Neural cell (in vitro differentiated cells): Measurements from ENCODE around the gene HERC3. TPM values are rescaled to one million over a fixed set of nuclear protein-coding genes. Genes with fewer than 3 reads are reported as not detected.

Source experiments
- H2AFZ ChIP-seq: fragments of 200-600, 300-800 bp; sonication (generic), shearing (Covaris generic); 2 replicates; pipeline ENCODE4 v1.6.0; 2014; ENCODE audit warnings: low read depth, mild to moderate bottlenecking, antibody characterized with exemption, low read length, moderate library complexity
- H3F3A ChIP-seq: fragments of 200-600 bp; shearing (Covaris generic); 2 replicates; pipeline ENCODE4 v1.6.1; 2016; ENCODE audit warnings: mild to moderate bottlenecking, moderate library complexity, mixed read lengths, antibody characterized with exemption, low read length; ENCODE audit not compliant: insufficient read depth, poor library complexity, severe bottlenecking
- H3K27ac ChIP-seq: fragments of 200-600, 300-800 bp; sonication (generic), shearing (Covaris generic); 2 replicates; pipeline ENCODE4 v1.5.1; 2014; ENCODE audit warnings: mild to moderate bottlenecking, low read length, moderate library complexity
- H3K27me3 ChIP-seq: fragments of 300-800, 200-600 bp; sonication (generic), shearing (Covaris generic); 2 replicates; pipeline ENCODE4 v1.6.0; 2014; ENCODE audit warnings: mild to moderate bottlenecking, low read depth, low read length, moderate library complexity; ENCODE audit not compliant: insufficient read depth
- H3K36me3 ChIP-seq: fragments of 300-800, 200-600 bp; sonication (generic), shearing (Covaris generic); 2 replicates; pipeline ENCODE4 v1.5.1; 2014; ENCODE audit warnings: mild to moderate bottlenecking, antibody characterized with exemption, low read length, moderate library complexity; ENCODE audit not compliant: insufficient read depth
- H3K4me2 ChIP-seq: fragments of 300-800, 200-600 bp; sonication (generic), shearing (Covaris generic); 2 replicates; pipeline ENCODE4 v1.6.0; 2014; ENCODE audit warnings: mild to moderate bottlenecking, low read length
- H3K4me3 ChIP-seq: fragments of 300-800, 200-600 bp; sonication (generic), shearing (Covaris generic); 2 replicates; pipeline ENCODE4 v1.5.1; 2014; ENCODE audit warnings: mild to moderate bottlenecking, low read length, moderate library complexity
- H3K79me2 ChIP-seq: fragments of 200-600 bp; shearing (Covaris generic); replicated peaks from 2 replicates; pipeline ENCODE4 v1.6.0; 2014; ENCODE audit warnings: mild to moderate bottlenecking, low read length, moderate library complexity; ENCODE audit not compliant: insufficient read depth
- H3K9ac ChIP-seq: fragments of 300-800, 200-600 bp; sonication (generic), shearing (Covaris generic); 2 replicates; pipeline ENCODE4 v1.6.1; 2016; ENCODE audit warnings: mild to moderate bottlenecking, low read length, mixed read lengths
- H3K9me2 ChIP-seq: fragments of 200-600 bp; shearing (Covaris generic); 2 replicates; pipeline ENCODE4 v1.6.1; 2016; ENCODE audit warnings: mild to moderate bottlenecking, low read length, mixed read lengths; ENCODE audit not compliant: insufficient read depth
- H3K9me3 ChIP-seq: fragments of 200-600, 300-800 bp; sonication (generic), shearing (Covaris generic); 2 replicates; pipeline ENCODE4 v1.6.1; 2016; ENCODE audit warnings: mild to moderate bottlenecking, mixed run types, low read length, moderate library complexity, mixed read lengths
- H4K20me1 ChIP-seq: fragments of 200-600 bp; shearing (Covaris generic); 2 replicates; pipeline ENCODE4 v1.6.1; 2016; ENCODE audit warnings: mild to moderate bottlenecking, mixed run types; ENCODE audit not compliant: insufficient read depth
- CTCF ChIP-seq: fragments of 450-650 bp; IDR thresholded peaks from 2 replicates; pipeline ENCODE4 v1.5.1; 2014; ENCODE audit warnings: antibody characterized with exemption, mild to moderate bottlenecking, moderate library complexity; ENCODE audit not compliant: poor library complexity, severe bottlenecking
- EP300 ChIP-seq: fragments of 450-650 bp; conservative IDR thresholded peaks from 2 replicates; pipeline ENCODE4 v1.6.1; 2014; ENCODE audit warnings: antibody characterized with exemption, mild to moderate bottlenecking, moderate library complexity; ENCODE audit not compliant: poor library complexity, severe bottlenecking
- EZH2 ChIP-seq: fragments of 200-600, 300-800 bp; shearing (Covaris generic), sonication (generic); IDR thresholded peaks from 2 replicates; pipeline ENCODE4 v1.6.1; 2014; ENCODE audit warnings: antibody characterized with exemption, low read length, borderline replicate concordance, mild to moderate bottlenecking; ENCODE audit not compliant: insufficient read depth, poor library complexity, severe bottlenecking
- MXI1 ChIP-seq: fragments of 450-650 bp; conservative IDR thresholded peaks from 2 replicates; pipeline ENCODE4 v1.6.1; 2014; ENCODE audit warnings: antibody characterized with exemption, mild to moderate bottlenecking; ENCODE audit not compliant: poor library complexity, severe bottlenecking
- POLR2AphosphoS5 ChIP-seq: IDR thresholded peaks from 2 replicates; pipeline ENCODE4 v1.6.1; 2012
- RAD21 ChIP-seq: fragments of 450-650 bp; conservative IDR thresholded peaks from 2 replicates; pipeline ENCODE4 v1.6.1; 2014; ENCODE audit warnings: antibody characterized with exemption, mild to moderate bottlenecking, moderate library complexity
- SMC3 ChIP-seq: fragments of 450-650 bp; conservative IDR thresholded peaks from 2 replicates; pipeline ENCODE4 v1.6.1; 2014; ENCODE audit warnings: antibody characterized with exemption, mild to moderate bottlenecking, moderate library complexity; ENCODE audit not compliant: poor library complexity
- TAF1 ChIP-seq: IDR thresholded peaks from 2 replicates; pipeline ENCODE4 v1.6.1; 2012; ENCODE audit warnings: low read depth
- polyA plus RNA-seq: library from polyadenylated mRNA; depleted of rRNA; stranded (reverse); fragments of >200 nt; gene quantifications from 2 replicates; pipeline ENCODE4 v1.2.3, GENCODE V29; 2014
- TF ChIP-seq, protein P1 (sequence below): IDR thresholded peaks from 2 replicates; pipeline ENCODE4 v1.6.1; 2012; ENCODE audit warnings: borderline replicate concordance

The HERC3 gene
- polyA plus RNA-seq, 1 donor from 2014 or later: 49.2 TPM

GRCh38 chr4:88575186-88575585, 17.1 kb upstream of the HERC3 start:
- H3K9me3 ChIP-seq: no peaks in the 10 kb centered on the region
- peak overlapping the region; percentile 51 for H3K9ac ChIP-seq
- no peaks in the 10 kb centered on the region for H4K20me1 ChIP-seq
- H2AFZ ChIP-seq: no peak overlapping the region
- no peaks in the 10 kb centered on the region for H3K9me2 ChIP-seq
- peak overlapping the region; percentile 20 for H3K4me2 ChIP-seq
- TF ChIP-seq EP300 (peak; percentile 88), TAF1 (no peak), POLR2AphosphoS5 (peak; percentile 64)
- H3K4me3 ChIP-seq: no peak overlapping the region
- no peaks in the 10 kb centered on the region for H3K79me2 ChIP-seq
- H3K36me3 ChIP-seq: no peaks in the 10 kb centered on the region
- H3F3A ChIP-seq: peaks cover 9% of the 10 kb centered on the region
- H3K27me3 ChIP-seq: no peaks in the 10 kb centered on the region
- H3K27ac ChIP-seq: peak overlapping the region; percentile 93

GRCh38 chr4:88582493-88582892, 9.8 kb upstream of the HERC3 start:
- Histone ChIP-seq H3K9me3 (no peaks in the 10 kb centered on the region), H3K4me3 (peak overlapping the region; percentile 22), H3F3A (no peaks in the 10 kb centered on the region), H3K4me2 (no peak overlapping the region), H3K79me2 (no peaks in the 10 kb centered on the region), H3K9ac (peak overlapping the region; percentile 59), H4K20me1 (no peaks in the 10 kb centered on the region), H3K27ac (peak overlapping the region; percentile 97), H3K36me3 (no peaks in the 10 kb centered on the region), H3K27me3 (no peaks in the 10 kb centered on the region), H3K9me2 (no peaks in the 10 kb centered on the region), H2AFZ (no peak overlapping the region)
- TF ChIP-seq, protein P1, sequence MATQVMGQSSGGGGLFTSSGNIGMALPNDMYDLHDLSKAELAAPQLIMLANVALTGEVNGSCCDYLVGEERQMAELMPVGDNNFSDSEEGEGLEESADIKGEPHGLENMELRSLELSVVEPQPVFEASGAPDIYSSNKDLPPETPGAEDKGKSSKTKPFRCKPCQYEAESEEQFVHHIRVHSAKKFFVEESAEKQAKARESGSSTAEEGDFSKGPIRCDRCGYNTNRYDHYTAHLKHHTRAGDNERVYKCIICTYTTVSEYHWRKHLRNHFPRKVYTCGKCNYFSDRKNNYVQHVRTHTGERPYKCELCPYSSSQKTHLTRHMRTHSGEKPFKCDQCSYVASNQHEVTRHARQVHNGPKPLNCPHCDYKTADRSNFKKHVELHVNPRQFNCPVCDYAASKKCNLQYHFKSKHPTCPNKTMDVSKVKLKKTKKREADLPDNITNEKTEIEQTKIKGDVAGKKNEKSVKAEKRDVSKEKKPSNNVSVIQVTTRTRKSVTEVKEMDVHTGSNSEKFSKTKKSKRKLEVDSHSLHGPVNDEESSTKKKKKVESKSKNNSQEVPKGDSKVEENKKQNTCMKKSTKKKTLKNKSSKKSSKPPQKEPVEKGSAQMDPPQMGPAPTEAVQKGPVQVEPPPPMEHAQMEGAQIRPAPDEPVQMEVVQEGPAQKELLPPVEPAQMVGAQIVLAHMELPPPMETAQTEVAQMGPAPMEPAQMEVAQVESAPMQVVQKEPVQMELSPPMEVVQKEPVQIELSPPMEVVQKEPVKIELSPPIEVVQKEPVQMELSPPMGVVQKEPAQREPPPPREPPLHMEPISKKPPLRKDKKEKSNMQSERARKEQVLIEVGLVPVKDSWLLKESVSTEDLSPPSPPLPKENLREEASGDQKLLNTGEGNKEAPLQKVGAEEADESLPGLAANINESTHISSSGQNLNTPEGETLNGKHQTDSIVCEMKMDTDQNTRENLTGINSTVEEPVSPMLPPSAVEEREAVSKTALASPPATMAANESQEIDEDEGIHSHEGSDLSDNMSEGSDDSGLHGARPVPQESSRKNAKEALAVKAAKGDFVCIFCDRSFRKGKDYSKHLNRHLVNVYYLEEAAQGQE: no peak
- no peak for TF ChIP-seq SMC3
- TF ChIP-seq TAF1: no peak
- no peak for TF ChIP-seq POLR2AphosphoS5
- no peak for TF ChIP-seq RAD21
- TF ChIP-seq CTCF: no peak
- TF ChIP-seq EZH2: no peak
- TF ChIP-seq EP300: no peak
- TF ChIP-seq MXI1: no peak
